H1 (cell line): ENCODE measurements around the gene TMPRSS11E. TPM values are rescaled to one million over a fixed set of nuclear protein-coding genes. Genes with fewer than 3 reads are reported as not detected.
A peak's percentile ranks its signal among the peaks of the same experiment; 100 is the strongest.

Experiments used
- CTCF ChIA-PET: fragments of 300-600 bp; sonication (Branson Sonifier 250); formaldehyde crosslinking; loops from one replicate; lab custom pipeline; 2021; ENCODE audit not compliant: partially characterized antibody; lab: Charles Lee
- POLR2A ChIA-PET: fragments of 300-600 bp; sonication (Branson Sonifier 250); formaldehyde crosslinking; loops from one replicate; lab custom pipeline; 2021; ENCODE audit warnings: inconsistent platforms; ENCODE audit not compliant: partially characterized antibody; lab: Charles Lee
- DNase-seq, 2 experiments: peaks; one replicate each; pipeline versions ENCODE4 v3.0.0 to v3.0.0-alpha.2; 2010 to 2022; ENCODE audit warnings: low spot score in 2 of 2, low read depth in 1 of 2, mixed read lengths in 1 of 2
- FAIRE-seq: peaks from 2 replicates; lab custom pipeline; 2011; peaks lifted over from hg19 to GRCh38; lab: Jason Lieb, UNC
- H2AFZ ChIP-seq: 2 replicates; pipeline ENCODE4 v1.8.1; 2012; ENCODE audit warnings: low read length, inconsistent platforms
- H2AK5ac ChIP-seq: 2 replicates; pipeline ENCODE4 v1.6.1; 2013; ENCODE audit warnings: low read depth, low read length
- H2BK120ac ChIP-seq: replicated peaks from 2 replicates; pipeline ENCODE3; 2013; ENCODE audit warnings: low read depth, low read length, inconsistent platforms
- H2BK12ac ChIP-seq: 2 replicates; pipeline ENCODE4 v1.6.1; 2013; ENCODE audit warnings: low read depth, low read length
- H2BK15ac ChIP-seq: 2 replicates; pipeline ENCODE4 v1.6.1; 2013; ENCODE audit warnings: low read length
- H2BK20ac ChIP-seq: 2 replicates; pipeline ENCODE4 v1.6.1; 2013; ENCODE audit warnings: low read length
- H2BK5ac ChIP-seq: 2 replicates; pipeline ENCODE4 v1.6.1; 2013; ENCODE audit warnings: low read depth, low read length
- H3K14ac ChIP-seq: 2 replicates; pipeline ENCODE4 v1.6.1; 2013; ENCODE audit warnings: inconsistent platforms; ENCODE audit not compliant: insufficient read length
- H3K18ac ChIP-seq: 2 replicates; pipeline ENCODE4 v1.6.1; 2013; ENCODE audit warnings: low read length; ENCODE audit errors: extremely low read depth
- H3K23ac ChIP-seq: 2 replicates; pipeline ENCODE4 v1.6.1; 2013; ENCODE audit warnings: inconsistent platforms; ENCODE audit not compliant: insufficient read length
- H3K23me2 ChIP-seq: 2 replicates; pipeline ENCODE4 v1.6.1; 2013; ENCODE audit warnings: low read depth, low read length
- H3K27ac ChIP-seq: 2 replicates; pipeline ENCODE4 v1.6.1; 2011; ENCODE audit warnings: low read depth, low read length, inconsistent platforms
- H3K27me3 ChIP-seq, 4 experiments: replicated peaks in 1 of 4; 1 replicate in 1 of 4; 2 replicates in 3 of 4; pipeline versions ENCODE4 v1.6.1 to v1.8.1; 2011 to 2013; ENCODE audit warnings: low read length in 3 of 4, mild to moderate bottlenecking in 3 of 4, inconsistent platforms in 2 of 4, mixed read lengths in 2 of 4, moderate library complexity in 1 of 4; ENCODE audit not compliant: control insufficient read depth in 3 of 4, insufficient read depth in 3 of 4; ENCODE audit errors: extremely low read depth in 1 of 4
- H3K36me3 ChIP-seq, 4 experiments: 2 replicates each; pipeline versions ENCODE4 v1.6.1 to v1.8.1; 2011 to 2013; ENCODE audit warnings: mild to moderate bottlenecking in 4 of 4, low read length in 3 of 4, moderate library complexity in 2 of 4, control low read depth in 1 of 4, inconsistent platforms in 1 of 4; ENCODE audit not compliant: insufficient read depth in 4 of 4, control insufficient read depth in 2 of 4
- H3K4ac ChIP-seq: replicated peaks from 2 replicates; pipeline ENCODE3; 2013; ENCODE audit warnings: low read length, low read depth, mixed read lengths, inconsistent platforms; ENCODE audit not compliant: insufficient read length
- H3K4me1 ChIP-seq, 4 experiments: replicated peaks in 1 of 4; 1 replicate in 1 of 4; 2 replicates in 3 of 4; pipeline versions ENCODE4 v1.6.1 to v1.8.1; 2011 to 2013; ENCODE audit warnings: low read length in 3 of 4, inconsistent platforms in 2 of 4, mixed read lengths in 1 of 4; ENCODE audit not compliant: insufficient read depth in 4 of 4, control insufficient read depth in 3 of 4
- H3K4me2 ChIP-seq, 2 experiments: 2 replicates each; pipeline versions ENCODE4 v1.6.1 to v1.8.1; 2011 to 2013; ENCODE audit warnings: low read depth in 2 of 2, low read length in 2 of 2, control low read depth in 1 of 2, inconsistent platforms in 1 of 2, mild to moderate bottlenecking in 1 of 2; ENCODE audit not compliant: insufficient read depth in 1 of 2
- H3K4me3 ChIP-seq, 4 experiments: fragments of 200-600, 300-600 bp in 1 of 4; sonication (generic), shearing (Covaris generic), sonication (Bioruptor Twin) in 1 of 4; 2 replicates each; pipeline versions ENCODE4 v1.5.1 to v1.8.1; 2011 to 2016; ENCODE audit warnings: low read length in 4 of 4, low read depth in 3 of 4, control low read depth in 2 of 4, inconsistent platforms in 2 of 4, mild to moderate bottlenecking in 2 of 4, mixed read lengths in 1 of 4, moderate library complexity in 1 of 4; ENCODE audit not compliant: insufficient read depth in 2 of 4; ENCODE audit errors: extremely low read depth in 1 of 4
- H3K56ac ChIP-seq: replicated peaks from 2 replicates; pipeline ENCODE3; 2013; ENCODE audit warnings: low read depth, mild to moderate bottlenecking, mixed read lengths, low read length, inconsistent platforms; ENCODE audit not compliant: insufficient read length
- H3K79me1 ChIP-seq: 2 replicates; pipeline ENCODE4 v1.6.1; 2013; ENCODE audit warnings: low read depth, low read length, control low read depth
- H3K79me2 ChIP-seq, 2 experiments: 2 replicates each; pipeline versions ENCODE4 v1.6.1 to v1.8.1; 2012 to 2013; ENCODE audit warnings: low read length in 2 of 2, mild to moderate bottlenecking in 2 of 2, inconsistent platforms in 1 of 2; ENCODE audit not compliant: insufficient read depth in 2 of 2, control insufficient read depth in 1 of 2
- H3K9ac ChIP-seq, 4 experiments: replicated peaks in 1 of 4; 1 replicate in 1 of 4; 2 replicates in 3 of 4; pipeline versions ENCODE4 v1.6.1 to v1.8.1; 2011 to 2013; ENCODE audit warnings: low read depth in 3 of 4, low read length in 3 of 4, control low read depth in 2 of 4, mild to moderate bottlenecking in 2 of 4, moderate library complexity in 2 of 4, inconsistent platforms in 1 of 4; ENCODE audit errors: extremely low read depth in 1 of 4
- H3K9me3 ChIP-seq, 2 experiments: 2 replicates each; pipeline versions ENCODE4 v1.6.1 to v1.8.1; 2012 to 2013; ENCODE audit warnings: mild to moderate bottlenecking in 2 of 2, moderate library complexity in 2 of 2, control low read depth in 1 of 2, inconsistent platforms in 1 of 2, low read depth in 1 of 2, low read length in 1 of 2, mixed read lengths in 1 of 2; ENCODE audit not compliant: insufficient read depth in 2 of 2
- H4K20me1 ChIP-seq, 2 experiments: replicated peaks in 1 of 2; 2 replicates each; pipeline versions ENCODE3 to v1.8.1; 2011 to 2013; ENCODE audit warnings: inconsistent platforms in 2 of 2, low read length in 2 of 2, mild to moderate bottlenecking in 1 of 2; ENCODE audit not compliant: insufficient read depth in 2 of 2, control insufficient read depth in 1 of 2
- H4K5ac ChIP-seq: 2 replicates; pipeline ENCODE4 v1.6.1; 2013; ENCODE audit warnings: low read length, low read depth, mixed read lengths, inconsistent platforms; ENCODE audit not compliant: insufficient read length
- H4K8ac ChIP-seq: 2 replicates; pipeline ENCODE4 v1.8.0; 2013; ENCODE audit warnings: mild to moderate bottlenecking, moderate library complexity, low read length, inconsistent platforms; ENCODE audit not compliant: insufficient read depth; ENCODE audit errors: extremely low read depth
- H4K91ac ChIP-seq: replicated peaks from 2 replicates; pipeline ENCODE3; 2013; ENCODE audit warnings: low read length, mixed read lengths, inconsistent platforms; ENCODE audit not compliant: insufficient read length
- CREB1 ChIP-seq: IDR thresholded peaks from 2 replicates; pipeline ENCODE4 v1.6.1; 2012; ENCODE audit warnings: inconsistent platforms
- EP300 ChIP-seq, 2 experiments: IDR thresholded peaks; 1 replicate in 1 of 2; 2 replicates in 1 of 2; pipeline ENCODE4 v1.6.1; 2011 to 2012; ENCODE audit warnings: low read depth in 2 of 2, low read length in 2 of 2, mild to moderate bottlenecking in 2 of 2, borderline replicate concordance in 1 of 2, inconsistent platforms in 1 of 2, moderate library complexity in 1 of 2
- JUND ChIP-seq: IDR thresholded peaks from 2 replicates; pipeline ENCODE4 v1.6.1; 2011; ENCODE audit warnings: mild to moderate bottlenecking, improper control_type of control experiment, low read length
- PHF8 ChIP-seq: fragments of 200-600 bp; sonication (generic); conservative IDR thresholded peaks from 2 replicates; pipeline ENCODE4 v1.7.1; 2012; ENCODE audit warnings: low read depth, mild to moderate bottlenecking, inconsistent platforms, low read length, moderate library complexity
- POU5F1 ChIP-seq: IDR thresholded peaks from 2 replicates; pipeline ENCODE4 v1.6.1; 2011; ENCODE audit warnings: low read depth, mild to moderate bottlenecking, low read length, moderate library complexity
- SIX5 ChIP-seq: IDR thresholded peaks from 2 replicates; pipeline ENCODE4 v1.6.1; 2011; ENCODE audit warnings: mild to moderate bottlenecking, low read depth, low read length
- TEAD4 ChIP-seq: IDR thresholded peaks from 2 replicates; pipeline ENCODE4 v1.6.1; 2012; ENCODE audit warnings: low read depth, low read length, inconsistent platforms, mixed read lengths
- polyA plus RNA-seq, 7 experiments: library from polyadenylated mRNA; depleted of rRNA in 3 of 7; stranded (reverse) in 5 of 7; unstranded in 2 of 7; fragments of >200 nt in 5 of 7; fragments of 200-250 nt in 2 of 7; gene quantifications; 1 replicate in 5 of 7; 2 replicates in 1 of 7; 4 replicates in 1 of 7; pipeline versions ENCODE4 v1.2.1 to v1.2.3, GENCODE V29; 2011 to 2013; ENCODE audit warnings: missing spikeins in 2 of 7, mixed read lengths in 2 of 7
- total RNA-seq: library from RNA; stranded (reverse); fragmentation: NEBNext Ultra II Directional; extraction: Animal tissue kit (Norgen Biotek cat#: 25700); gene quantifications from 2 replicates; pipeline ENCODE4 v1.2.1, GENCODE V29; 2021
- TF ChIP-seq, protein P1 (sequence below): IDR thresholded peaks from 2 replicates; pipeline ENCODE4 v1.6.1; 2012; ENCODE audit warnings: low read length, inconsistent platforms

TMPRSS11E gene
- total and polyA plus RNA-seq, 2 of the 8 experiments (the other 6 are each of a cell fraction or from before 2014, with no cell fraction given), result 0.38 to 0.71 TPM

GRCh38 chr4:68451246-68452211 is 4.3 kb downstream of the TMPRSS11E start:
- H3K4me1 ChIP-seq, result peaks cover 0 to 15% (median 3%) of the 10 kb centered on the region in 4 experiments; a peak in 3 of 7 replicates
- no peak overlapping the region for H4K8ac ChIP-seq
- H2AFZ ChIP-seq, result no peak overlapping the region
- H3K27ac ChIP-seq, result no peak overlapping the region
- POLR2A ChIA-PET, result interaction anchor here (0.8 kb wide), 1 partner anchor 10 kb away, joined by 4 read pairs; no protein-coding TSS in a partner anchor
- no peak overlapping the region for H2BK20ac ChIP-seq
- peak overlapping the region; percentile 3 to 24; a peak in 2 of 4 replicates for H3K4me2 ChIP-seq
- H3K9me3 ChIP-seq, result no peaks in the 10 kb centered on the region
- H2BK120ac ChIP-seq, result no peak overlapping the region
- peak in 1 of 2 experiments; percentile 44 for DNase-seq
- H3K79me2 ChIP-seq, result no peaks in the 10 kb centered on the region
- no peak overlapping the region for H3K9ac ChIP-seq
- no peaks in the 10 kb centered on the region for H3K36me3 ChIP-seq
- H3K14ac ChIP-seq, result no peak overlapping the region
- no peak overlapping the region for H3K4ac ChIP-seq
- no peak overlapping the region for H2BK5ac ChIP-seq
- no peak overlapping the region for H2BK12ac ChIP-seq
- no peak overlapping the region for H4K5ac ChIP-seq
- H2BK15ac ChIP-seq, result no peak overlapping the region
- CTCF ChIA-PET, result interaction anchor here (1.4 kb wide), 1 partner anchor 180 kb away, joined by 3 read pairs; no protein-coding TSS in a partner anchor
- H3K18ac ChIP-seq, result no peak overlapping the region
- no peaks in the 10 kb centered on the region for H3K27me3 ChIP-seq
- H3K23ac ChIP-seq, result no peak overlapping the region
- H3K4me3 ChIP-seq, result no peak overlapping the region
- H2AK5ac ChIP-seq, result no peak overlapping the region
- H4K20me1 ChIP-seq, result no peaks in the 10 kb centered on the region
- no peaks in the 10 kb centered on the region for H3K23me2 ChIP-seq
- no peak overlapping the region for H3K56ac ChIP-seq
- H4K91ac ChIP-seq, result no peak overlapping the region
- FAIRE-seq, result peak; percentile 36
- H3K79me1 ChIP-seq, result no peaks in the 10 kb centered on the region
- peak; percentile 41; the same call in 1 of the 2 replicates for TF ChIP-seq SIX5
- TF ChIP-seq PHF8, result no peak
- peak; percentile 96 for TF ChIP-seq POU5F1
- TF ChIP-seq, protein P1, sequence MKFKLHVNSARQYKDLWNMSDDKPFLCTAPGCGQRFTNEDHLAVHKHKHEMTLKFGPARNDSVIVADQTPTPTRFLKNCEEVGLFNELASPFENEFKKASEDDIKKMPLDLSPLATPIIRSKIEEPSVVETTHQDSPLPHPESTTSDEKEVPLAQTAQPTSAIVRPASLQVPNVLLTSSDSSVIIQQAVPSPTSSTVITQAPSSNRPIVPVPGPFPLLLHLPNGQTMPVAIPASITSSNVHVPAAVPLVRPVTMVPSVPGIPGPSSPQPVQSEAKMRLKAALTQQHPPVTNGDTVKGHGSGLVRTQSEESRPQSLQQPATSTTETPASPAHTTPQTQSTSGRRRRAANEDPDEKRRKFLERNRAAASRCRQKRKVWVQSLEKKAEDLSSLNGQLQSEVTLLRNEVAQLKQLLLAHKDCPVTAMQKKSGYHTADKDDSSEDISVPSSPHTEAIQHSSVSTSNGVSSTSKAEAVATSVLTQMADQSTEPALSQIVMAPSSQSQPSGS, result no peak
- peak in 1 of 2 experiments; percentile 76; a peak in 1 of 3 replicates for TF ChIP-seq EP300 (IDR thresholded peaks at IDR 0.05; ENCODE audit: borderline replicate concordance in 1 of 2, low read depth in 2 of 2, low read length in 2 of 2)
- peak; percentile 77 for TF ChIP-seq JUND
- no peak for TF ChIP-seq CREB1
- 0 out of 2 replicates have a peak, but pooled peaks have one; percentile 19 for TF ChIP-seq TEAD4
